HL-60 (cell line): Measurements from ENCODE around the gene TGM4.

Experiments used
- DNase-seq, 2 experiments: peaks; one replicate each; pipeline ENCODE4 v3.0.0-alpha.2; 2010 to 2020; ENCODE audit warnings: low read depth in 1 of 2, low spot score in 1 of 2
- H3K27ac ChIP-seq: fragments of 250-450 bp; sonication (Bioruptor Pico); replicated peaks from 2 replicates; pipeline ENCODE4 v1.5.1; 2020; ENCODE audit warnings: mild to moderate bottlenecking, moderate library complexity
- H3K27me3 ChIP-seq: fragments of 250-450 bp; sonication (Bioruptor Pico); 2 replicates; pipeline ENCODE4 v1.5.1; 2021; ENCODE audit warnings: mild to moderate bottlenecking, moderate library complexity; ENCODE audit not compliant: insufficient read depth, poor library complexity, severe bottlenecking
- H3K4me3 ChIP-seq: replicated peaks from 2 replicates; pipeline ENCODE4 v1.5.1; 2011; ENCODE audit warnings: mild to moderate bottlenecking, control low read depth, low read length; ENCODE audit not compliant: insufficient read depth
- CTCF ChIP-seq: IDR thresholded peaks from one replicate; pipeline ENCODE4 v1.5.1; 2011; ENCODE audit warnings: low read length, control low read depth, inconsistent platforms; ENCODE audit not compliant: insufficient read depth
- GABPA ChIP-seq: IDR thresholded peaks from 2 replicates; pipeline ENCODE4 v1.6.1; 2012; ENCODE audit warnings: low read depth
- POLR2AphosphoS5 ChIP-seq: IDR thresholded peaks from 2 replicates; pipeline ENCODE4 v1.6.1; 2012; ENCODE audit warnings: low read depth
- REST ChIP-seq: IDR thresholded peaks from 2 replicates; pipeline ENCODE4 v1.6.1; 2012; ENCODE audit warnings: low read depth; ENCODE audit not compliant: insufficient replicate concordance
- SPI1 ChIP-seq: IDR thresholded peaks from 2 replicates; pipeline ENCODE4 v1.6.1; 2012; ENCODE audit warnings: low read depth, mild to moderate bottlenecking, borderline replicate concordance

Gene TGM4

GRCh38 chr3:44883213-44883955 lies 9.0 kb downstream of the TGM4 start:
- no peak for DNase-seq
- Histone ChIP-seq H3K27me3 (no peaks in the 10 kb centered on the region), H3K4me3 (no peak overlapping the region), H3K27ac (no peak overlapping the region)
- TF ChIP-seq SPI1 (no peak), GABPA (no peak), REST (no peak), CTCF (no peak), POLR2AphosphoS5 (no peak)

GRCh38 chr3:44883999-44884431 lies 9.6 kb downstream of the TGM4 start:
- DNase-seq: no peak
- no peak overlapping the region for H3K27ac ChIP-seq
- H3K27me3 ChIP-seq: no peaks in the 10 kb centered on the region
- TF ChIP-seq GABPA: no peak
- TF ChIP-seq SPI1: no peak
- no peak for TF ChIP-seq POLR2AphosphoS5
- no peak for TF ChIP-seq CTCF
- TF ChIP-seq REST: no peak
- no peak overlapping the region for H3K4me3 ChIP-seq

GRCh38 chr3:44885618-44886017 lies 11.2 kb downstream of the TGM4 start:
- H3K27ac ChIP-seq: no peak overlapping the region
- no peak overlapping the region for H3K4me3 ChIP-seq
- no peaks in the 10 kb centered on the region for H3K27me3 ChIP-seq
- no peak for DNase-seq
- TF ChIP-seq SPI1 (no peak), REST (no peak), GABPA (no peak), POLR2AphosphoS5 (no peak), CTCF (no peak)
